Type B pancreatic cell (in vitro differentiated cells): ENCODE results near the gene NTRK3. TPM values are rescaled to one million over a fixed set of nuclear protein-coding genes. Genes with fewer than 3 reads are reported as not detected.

Experiments used
- DNase-seq: peaks from one replicate; pipeline ENCODE4 v3.0.0; 2021; ENCODE audit warnings: mixed read lengths; ENCODE audit not compliant: unreplicated experiment; ENCODE audit errors: extremely low spot score
- H3K27ac Mint-ChIP-seq: 2 replicates; pipeline ENCODE4 v1.8.0; 2021; ENCODE audit warnings: mild to moderate bottlenecking, mixed read lengths
- H3K27me3 Mint-ChIP-seq: 2 replicates; pipeline ENCODE4 v1.8.0; 2021; ENCODE audit warnings: mixed read lengths
- H3K36me3 Mint-ChIP-seq: 2 replicates; pipeline ENCODE4 v1.8.0; 2021; ENCODE audit warnings: mixed read lengths
- H3K4me1 Mint-ChIP-seq: one replicate; pipeline ENCODE4 v1.8.0; 2021; ENCODE audit warnings: mixed read lengths; ENCODE audit not compliant: unreplicated experiment
- H3K4me3 Mint-ChIP-seq: 2 replicates; pipeline ENCODE4 v1.8.0; 2021; ENCODE audit warnings: mild to moderate bottlenecking, mixed read lengths
- H3K9me3 Mint-ChIP-seq: 2 replicates; pipeline ENCODE4 v1.8.0; 2021; ENCODE audit warnings: mixed read lengths
- CTCF ChIP-seq: fragments of 200-600 bp; sonication (generic); conservative IDR thresholded peaks from 2 replicates; pipeline ENCODE4 v1.5.0; 2021; ENCODE audit warnings: antibody characterized with exemption, mild to moderate bottlenecking
- total RNA-seq: library from RNA; stranded (reverse); gene quantifications from 2 replicates; pipeline ENCODE4 v1.2.1, GENCODE V29; 2021; ENCODE audit warnings: low replicate concordance

The NTRK3 gene
- total RNA-seq, 1 donor from 2014 or later, result 16.9 TPM

- no peak for TF ChIP-seq CTCF
- DNase-seq, result no peak
- no peak overlapping the region for H3K27ac Mint-ChIP-seq
- H3K27me3 Mint-ChIP-seq, result peaks cover 19% of the 10 kb centered on the region
- no peaks in the 10 kb centered on the region for H3K4me1 Mint-ChIP-seq
- no peaks in the 10 kb centered on the region for H3K36me3 Mint-ChIP-seq
- no peaks in the 10 kb centered on the region for H3K9me3 Mint-ChIP-seq
- no peak overlapping the region for H3K4me3 Mint-ChIP-seq
Observed at GRCh38 chr15:87896936-87897335, 359.6 kb downstream of the NTRK3 start.

- no peak for DNase-seq
- Mint-ChIP-seq H3K27me3 (peaks cover 26% of the 10 kb centered on the region), H3K27ac (no peak overlapping the region), H3K36me3 (no peaks in the 10 kb centered on the region), H3K9me3 (no peaks in the 10 kb centered on the region), H3K4me3 (no peak overlapping the region), H3K4me1 (no peaks in the 10 kb centered on the region)
- no peak for TF ChIP-seq CTCF
Observed at GRCh38 chr15:87887177-87887576, 369.4 kb downstream of the NTRK3 start.

- H3K36me3 Mint-ChIP-seq, result no peaks in the 10 kb centered on the region
- peaks cover 4% of the 10 kb centered on the region for H3K4me1 Mint-ChIP-seq
- TF ChIP-seq CTCF, result no peak
- DNase-seq, result no peak
- H3K27me3 Mint-ChIP-seq, result peaks cover 7% of the 10 kb centered on the region
- no peak overlapping the region for H3K4me3 Mint-ChIP-seq
- H3K9me3 Mint-ChIP-seq, result no peaks in the 10 kb centered on the region
- H3K27ac Mint-ChIP-seq, result no peak overlapping the region
Observed at GRCh38 chr15:87881026-87881425, 375.5 kb downstream of the NTRK3 start.

GRCh38 chr15:87877822-87878542 lies 378.6 kb downstream of the NTRK3 start:
- H3K4me1 Mint-ChIP-seq, result peaks cover 9% of the 10 kb centered on the region
- peaks cover 3% of the 10 kb centered on the region for H3K27me3 Mint-ChIP-seq
- H3K27ac Mint-ChIP-seq, result no peak overlapping the region
- no peak for DNase-seq
- TF ChIP-seq CTCF, result no peak
- no peak overlapping the region for H3K4me3 Mint-ChIP-seq
- H3K9me3 Mint-ChIP-seq, result no peaks in the 10 kb centered on the region
- H3K36me3 Mint-ChIP-seq, result no peaks in the 10 kb centered on the region

GRCh38 chr15:87877114-87877810 lies 379.3 kb downstream of the NTRK3 start:
- Mint-ChIP-seq H3K4me1 (peaks cover 9% of the 10 kb centered on the region), H3K27ac (no peak overlapping the region), H3K27me3 (peaks cover 3% of the 10 kb centered on the region), H3K36me3 (no peaks in the 10 kb centered on the region), H3K9me3 (no peaks in the 10 kb centered on the region), H3K4me3 (no peak overlapping the region)
- no peak for DNase-seq
- TF ChIP-seq CTCF, result no peak
